ENCODE data around the gene PANK4. TPM values are rescaled to one million over a fixed set of nuclear protein-coding genes. Genes with fewer than 3 reads are reported as not detected.

PANK4 gene
- total RNA-seq, 2 donors from 2014 or later, result 17.4 to 18.6 TPM

- no peak for DNase-seq (ENCODE audit: low spot score)
- intact Hi-C loops (cut with DNase I), result no loop called here
Observed at GRCh38 chr1:2519729-2520128, 6.7 kb downstream of the PANK4 start.

GRCh38 chr1:2519029-2519685, 7.2 kb downstream of the PANK4 start:
- no peak for DNase-seq (ENCODE audit: low spot score)
- intact Hi-C loops (cut with DNase I), result no loop called here

- intact Hi-C loops (cut with DNase I), result no loop called here
- DNase-seq (ENCODE audit: low spot score), result no peak
Observed at GRCh38 chr1:2518528-2518927, 7.9 kb downstream of the PANK4 start.

GRCh38 chr1:2517966-2518365, 8.4 kb downstream of the PANK4 start:
- no peak for DNase-seq (ENCODE audit: low spot score)
- intact Hi-C loops (cut with DNase I), result no loop called here

- intact Hi-C loops (cut with DNase I), result no loop called here
- DNase-seq (ENCODE audit: low spot score), result no peak
Observed at GRCh38 chr1:2516946-2517345, 9.4 kb downstream of the PANK4 start.

GRCh38 chr1:2516124-2516523, 10.3 kb downstream of the PANK4 start:
- intact Hi-C loops (cut with DNase I), result no loop called here
- DNase-seq (ENCODE audit: low spot score), result no peak

GRCh38 chr1:2515763-2516080, 10.7 kb downstream of the PANK4 start:
- no peak for DNase-seq (ENCODE audit: low spot score)
- intact Hi-C loops (cut with DNase I), result no loop called here

- no peak for DNase-seq (ENCODE audit: low spot score)
- intact Hi-C loops (cut with DNase I), result no loop called here
Observed at GRCh38 chr1:2514863-2515762, 11.3 kb downstream of the PANK4 start.

- DNase-seq (ENCODE audit: low spot score), result no peak
- intact Hi-C loops (cut with DNase I), result no loop called here
Observed at GRCh38 chr1:2513939-2514652, 12.3 kb downstream of the PANK4 start.

GRCh38 chr1:2512862-2513421, 13.5 kb downstream of the PANK4 start:
- intact Hi-C loops (cut with DNase I), result no loop called here
- no peak for DNase-seq (ENCODE audit: low spot score)

GRCh38 chr1:2510366-2511155, 15.8 kb downstream of the PANK4 start:
- intact Hi-C loops (cut with DNase I), result no loop called here
- DNase-seq (ENCODE audit: low spot score), result no peak

GRCh38 chr1:2509589-2509988, 16.8 kb downstream of the PANK4 start:
- DNase-seq (ENCODE audit: low spot score), result no peak
- intact Hi-C loops (cut with DNase I), result no loop called here

- intact Hi-C loops (cut with DNase I), result no loop called here
- DNase-seq (ENCODE audit: low spot score), result no peak
Observed at GRCh38 chr1:2508751-2509150, 17.6 kb downstream of the PANK4 start.

- no peak for DNase-seq (ENCODE audit: low spot score)
- intact Hi-C loops (cut with DNase I), result no loop called here
Observed at GRCh38 chr1:2508180-2508579, 18.2 kb downstream of the PANK4 start.

- DNase-seq (ENCODE audit: low spot score), result no peak
- intact Hi-C loops (cut with DNase I), result no loop called here
Observed at GRCh38 chr1:2507744-2508155, 18.6 kb downstream of the PANK4 start.

GRCh38 chr1:2506901-2507565, 19.4 kb downstream of the PANK4 start:
- no peak for DNase-seq (ENCODE audit: low spot score)
- intact Hi-C loops (cut with DNase I), result no loop called here

GRCh38 chr1:2506007-2506860, 20.2 kb downstream of the PANK4 start:
- DNase-seq (ENCODE audit: low spot score), result no peak

GRCh38 chr1:2505461-2505994, 20.9 kb downstream of the PANK4 start:
- no peak for DNase-seq (ENCODE audit: low spot score)
- intact Hi-C loops (cut with DNase I), result no loop called here

More at GRCh38 chr1:2506007-2506860, 20.2 kb downstream of the PANK4 start:
- intact Hi-C loops (cut with DNase I), result no loop called here
